GM19455 (cell line): Measurements from ENCODE around the gene CCND2.

Experiments used
- ATAC-seq: cut with Tn5 transposase; IDR thresholded peaks from one replicate; pipeline ENCODE4 v1.9.1; 2021; ENCODE audit not compliant: unreplicated experiment

The CCND2 gene

GRCh38 chr12:4289998-4290790, 16.6 kb downstream of the CCND2 start:
- ATAC-seq: no peak

- no peak for ATAC-seq
These were observed 18.9 kb downstream of the CCND2 start for GRCh38 chr12:4292341-4293073.

- no peak for ATAC-seq
These were observed 19.9 kb downstream of the CCND2 start for GRCh38 chr12:4293299-4293965.

GRCh38 chr12:4293966-4294505, 20.5 kb downstream of the CCND2 start:
- no peak for ATAC-seq

- ATAC-seq: no peak
These were observed 23.2 kb downstream of the CCND2 start for GRCh38 chr12:4296751-4297150.

GRCh38 chr12:4297617-4298016, 24.1 kb downstream of the CCND2 start:
- ATAC-seq: no peak

- no peak for ATAC-seq
These were observed 27.3 kb downstream of the CCND2 start for GRCh38 chr12:4300883-4301282.

- ATAC-seq: no peak
These were observed 28.5 kb downstream of the CCND2 start for GRCh38 chr12:4301932-4302501.

GRCh38 chr12:4302881-4303280, 29.3 kb downstream of the CCND2 start:
- no peak for ATAC-seq

- no peak for ATAC-seq
These were observed 30.2 kb downstream of the CCND2 start for GRCh38 chr12:4303750-4304149.

- no peak for ATAC-seq
These were observed 34.2 kb downstream of the CCND2 start for GRCh38 chr12:4307593-4308333.

- no peak for ATAC-seq
These were observed 34.9 kb downstream of the CCND2 start for GRCh38 chr12:4308334-4308950.

- ATAC-seq: no peak
These were observed 38.2 kb downstream of the CCND2 start for GRCh38 chr12:4311776-4312175.

GRCh38 chr12:4312251-4312650, 38.7 kb downstream of the CCND2 start:
- no peak for ATAC-seq

- peak; percentile 40 for ATAC-seq
These were observed 46.9 kb downstream of the CCND2 start for GRCh38 chr12:4320497-4320852.

- peak; percentile 92 for ATAC-seq
These were observed 47.5 kb downstream of the CCND2 start, which contains the start of gene TIGAR for GRCh38 chr12:4320853-4321701. TIGAR (plus strand) TSS chr12:4321213; CDS start chr12:4321272, 59 bp downstream.

- no peak for ATAC-seq
These were observed 49.2 kb downstream of the CCND2 start for GRCh38 chr12:4322726-4323125.
